ENCODE results near the gene TACR1. TPM values are rescaled to one million over a fixed set of nuclear protein-coding genes. Genes with fewer than 3 reads are reported as not detected.

The TACR1 gene
- total RNA-seq, 4 donors from 2014 or later, result 3.3 to 10.8 (median 5.3) TPM

GRCh38 chr2:75208738-75209137 is 9.4 kb upstream of the TACR1 start:
- H3K9me3 ChIP-seq, result peaks cover 0 to 4% (median 0%) of the 10 kb centered on the region in 4 donors
- no peaks in the 10 kb centered on the region for H3K4me1 ChIP-seq
- 73 to 77% methylated on average over 6 of the region's 6 CpGs for WGBS, 2 donors
- DNase-seq (ENCODE audit: low spot score in 2 of 2), result no peak
- TF ChIP-seq CTCF (IDR thresholded peaks at IDR 0.05) (no peak), EP300 (IDR thresholded peaks at IDR 0.05) (no peak), POLR2A (IDR thresholded peaks at IDR 0.05) (no peak)
- no peaks in the 10 kb centered on the region for H3K36me3 ChIP-seq
- H3K4me3 ChIP-seq, result no peak overlapping the region
- no peaks in the 10 kb centered on the region for H3K27me3 ChIP-seq
- no peak overlapping the region for H3K27ac ChIP-seq

- Histone ChIP-seq H3K27ac (no peak overlapping the region), H3K4me3 (no peak overlapping the region), H3K4me1 (peaks cover 0 to 11% (median 6%) of the 10 kb centered on the region in 4 donors), H3K9me3 (no peaks in the 10 kb centered on the region), H3K27me3 (peaks cover 0 to 23% of the 10 kb centered on the region in 2 donors), H3K36me3 (no peaks in the 10 kb centered on the region)
- WGBS, 2 donors, result 92 to 93% methylated on average over 3 of the region's 3 CpGs
- DNase-seq (ENCODE audit: low spot score in 2 of 2), result no peak
- TF ChIP-seq POLR2A (IDR thresholded peaks at IDR 0.05) (no peak), CTCF (IDR thresholded peaks at IDR 0.05) (no peak), EP300 (IDR thresholded peaks at IDR 0.05) (no peak)
Measured at GRCh38 chr2:75204833-75205232, 5.5 kb upstream of the TACR1 start.

GRCh38 chr2:75202359-75202758 is 3.0 kb upstream of the TACR1 start:
- Histone ChIP-seq H3K36me3 (no peaks in the 10 kb centered on the region), H3K27me3 (peaks cover 0 to 45% of the 10 kb centered on the region in 2 donors), H3K4me3 (no peak overlapping the region), H3K9me3 (no peaks in the 10 kb centered on the region), H3K27ac (no peak overlapping the region), H3K4me1 (peaks cover 0 to 26% (median 14%) of the 10 kb centered on the region in 4 donors)
- 68 to 76% methylated on average over 2 of the region's 2 CpGs for WGBS, 2 donors
- no peak for DNase-seq (ENCODE audit: low spot score in 2 of 2)
- TF ChIP-seq EP300 (IDR thresholded peaks at IDR 0.05), result no peak
- TF ChIP-seq CTCF (IDR thresholded peaks at IDR 0.05), result no peak
- TF ChIP-seq POLR2A (IDR thresholded peaks at IDR 0.05), result no peak

GRCh38 chr2:75200140-75201096 is 1.1 kb upstream of the TACR1 start:
- no peaks in the 10 kb centered on the region for H3K9me3 ChIP-seq
- H3K27me3 ChIP-seq, result peaks cover 0 to 55% of the 10 kb centered on the region in 2 donors

More at GRCh38 chr2:75200140-75201096, 1.1 kb upstream of the TACR1 start:
- no peak for DNase-seq (ENCODE audit: low spot score in 2 of 2)
- Histone ChIP-seq H3K27ac (no peak overlapping the region), H3K4me1 (peaks cover 0 to 26% (median 14%) of the 10 kb centered on the region in 4 donors), H3K36me3 (no peaks in the 10 kb centered on the region), H3K4me3 (peak overlapping the region in 3 of 4 donors; percentile 11 to 45 (median 35))
- 1 to 3% methylated on average over 49 to 50 of the region's 57 CpGs for WGBS, 2 donors
- TF ChIP-seq POLR2A (IDR thresholded peaks at IDR 0.05), result no peak
- TF ChIP-seq EP300 (IDR thresholded peaks at IDR 0.05), result no peak
- TF ChIP-seq CTCF (IDR thresholded peaks at IDR 0.05), result no peak
